GM18505 (cell line): Measurements from ENCODE around the gene PARD3B.
"Not testable (repeated sequence)": the region's sequence is repeated elsewhere in the genome, so short reads cannot be mapped to it uniquely, and the experiment has no call there.

ENCODE experiments used
- ATAC-seq: cut with Tn5 transposase; IDR thresholded peaks from one replicate; pipeline ENCODE4 v1.9.1; 2021; ENCODE audit not compliant: unreplicated experiment
- POLR2A ChIP-seq: IDR thresholded peaks from 4 replicates; pipeline ENCODE4 v1.6.1; 2011; ENCODE audit warnings: borderline replicate concordance; ENCODE audit not compliant: insufficient read depth, insufficient read length; ENCODE audit errors: extremely low read depth

The PARD3B gene

GRCh38 chr2:205198140-205198525, 652.9 kb downstream of the PARD3B start:
- no peak for ATAC-seq
- no peak for TF ChIP-seq POLR2A

- no peak for ATAC-seq
- TF ChIP-seq POLR2A, result no peak
Observed at GRCh38 chr2:205199165-205199850, 654.0 kb downstream of the PARD3B start.

GRCh38 chr2:205210494-205210893, 665.2 kb downstream of the PARD3B start:
- no peak for ATAC-seq
- TF ChIP-seq POLR2A, result no peak

GRCh38 chr2:205212357-205212756, 667.1 kb downstream of the PARD3B start:
- ATAC-seq, result no peak
- no peak for TF ChIP-seq POLR2A

- TF ChIP-seq POLR2A, result no peak
- ATAC-seq, result no peak
Observed at GRCh38 chr2:205216092-205216491, 670.8 kb downstream of the PARD3B start.

GRCh38 chr2:205216580-205216979, 671.3 kb downstream of the PARD3B start:
- no peak for ATAC-seq
- no peak for TF ChIP-seq POLR2A

DNA sequence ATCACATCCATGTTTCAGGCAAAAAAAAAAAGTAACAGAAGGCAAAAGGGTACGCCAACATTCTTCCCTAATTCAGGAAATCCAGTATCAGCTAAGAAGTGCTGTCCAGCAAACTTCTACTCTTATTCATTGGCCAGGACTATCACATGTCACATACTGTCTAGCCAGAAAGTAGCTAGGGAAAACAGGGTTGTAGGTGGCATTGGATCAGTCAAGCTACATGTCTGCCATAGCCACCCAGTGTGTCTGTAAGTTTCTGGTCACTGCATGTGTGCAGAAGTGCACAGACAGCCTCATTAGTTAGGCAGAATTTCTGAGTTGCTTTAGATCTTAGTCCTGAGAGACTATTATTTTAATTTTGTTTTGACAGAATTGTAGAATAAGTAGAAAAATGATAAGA, 671.7 kb downstream of the PARD3B start:
- TF ChIP-seq POLR2A, result no peak
- ATAC-seq, result no peak

GRCh38 chr2:205218056-205218455, 672.8 kb downstream of the PARD3B start:
- no peak for ATAC-seq
- no peak for TF ChIP-seq POLR2A

GRCh38 chr2:205218816-205219215, 673.5 kb downstream of the PARD3B start:
- not testable (repeated sequence) for ATAC-seq

DNA sequence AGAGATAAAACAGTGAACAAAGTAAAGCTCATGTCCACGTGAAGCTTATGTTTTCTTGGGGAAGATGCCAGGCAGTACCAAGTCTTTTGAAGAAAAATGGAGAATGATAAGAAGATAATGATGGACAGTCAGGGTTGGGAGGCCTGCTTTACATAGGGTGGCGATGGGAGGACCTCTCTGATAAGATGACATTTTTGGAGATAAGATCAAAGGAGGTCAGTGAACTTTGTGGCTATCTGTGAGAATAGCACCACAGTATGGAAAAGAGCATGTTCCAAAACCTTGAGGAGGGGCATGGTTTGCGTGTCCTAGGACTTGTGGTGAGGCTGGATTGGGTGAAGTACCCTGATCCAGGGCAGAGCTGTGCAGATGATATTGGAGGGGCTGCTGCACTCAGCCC, 675.3 kb downstream of the PARD3B start:
- ATAC-seq, result no peak
- no peak for TF ChIP-seq POLR2A

DNA sequence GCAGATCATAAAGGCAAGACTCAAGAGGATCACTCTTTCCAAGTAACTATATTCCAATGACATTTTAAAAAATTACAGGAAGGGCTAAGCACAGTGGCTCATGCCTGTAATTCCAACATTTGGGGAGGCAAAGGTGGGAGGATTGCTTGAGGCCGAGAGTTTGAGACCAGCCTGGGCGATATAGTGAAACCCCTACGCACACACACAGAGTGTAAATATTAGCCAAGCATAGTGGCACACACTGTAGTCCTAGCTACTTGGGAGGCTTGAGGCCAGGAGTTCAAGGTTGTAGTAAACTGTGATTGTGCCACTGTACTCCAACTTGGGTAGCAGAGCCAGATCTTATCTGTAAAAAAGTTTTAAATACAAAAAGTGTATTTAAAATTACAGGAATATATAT, 686.8 kb downstream of the PARD3B start:
- no peak for ATAC-seq

GRCh38 chr2:205235434-205235833, 690.2 kb downstream of the PARD3B start:
- ATAC-seq, result no peak
- TF ChIP-seq POLR2A, result no peak

More for the DNA sequence above, 686.8 kb downstream of the PARD3B start:
- no peak for TF ChIP-seq POLR2A

GRCh38 chr2:205237524-205237923, 692.2 kb downstream of the PARD3B start:
- ATAC-seq, result no peak

DNA sequence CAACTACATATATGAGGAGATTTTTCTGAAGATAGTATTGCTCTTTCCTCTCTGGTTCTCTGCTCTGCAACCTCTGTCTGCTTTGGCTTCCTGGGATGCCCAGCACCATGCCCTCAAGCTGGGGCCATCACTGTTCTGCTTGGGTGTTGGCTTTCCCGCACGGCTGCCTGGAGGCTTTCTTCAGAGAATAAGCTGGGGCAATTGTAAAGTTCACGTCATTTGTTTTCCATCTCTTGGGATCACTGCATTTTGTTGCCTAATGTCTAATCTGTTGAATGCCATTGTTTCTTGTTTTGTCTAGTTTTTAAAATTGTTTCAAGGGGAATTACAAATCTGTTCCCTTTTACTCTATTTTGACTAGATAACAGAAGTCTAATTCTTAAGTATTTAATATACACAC, 699.7 kb downstream of the PARD3B start:
- no peak for TF ChIP-seq POLR2A
- ATAC-seq, result no peak

More at GRCh38 chr2:205237524-205237923, 692.2 kb downstream of the PARD3B start:
- no peak for TF ChIP-seq POLR2A

DNA sequence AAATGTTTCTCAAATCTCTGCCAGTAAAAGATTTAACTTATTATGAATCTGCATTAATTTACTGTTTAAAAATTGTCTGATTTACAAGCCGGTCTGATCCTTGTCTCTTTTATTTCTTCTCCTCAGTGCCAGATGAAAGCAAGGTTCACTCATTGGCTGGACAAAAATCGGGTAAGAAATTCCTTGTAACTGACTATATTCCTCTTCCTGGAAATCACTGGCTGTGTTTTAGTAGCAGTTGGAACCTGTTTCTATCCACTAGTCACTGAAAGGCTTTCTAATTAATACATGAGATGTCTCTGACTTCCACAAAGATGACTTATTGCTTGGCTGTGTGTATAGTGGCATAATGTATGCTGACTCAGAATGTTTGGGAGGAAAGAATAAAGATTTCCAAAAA, 700.4 kb downstream of the PARD3B start:
- no peak for ATAC-seq
- no peak for TF ChIP-seq POLR2A

DNA sequence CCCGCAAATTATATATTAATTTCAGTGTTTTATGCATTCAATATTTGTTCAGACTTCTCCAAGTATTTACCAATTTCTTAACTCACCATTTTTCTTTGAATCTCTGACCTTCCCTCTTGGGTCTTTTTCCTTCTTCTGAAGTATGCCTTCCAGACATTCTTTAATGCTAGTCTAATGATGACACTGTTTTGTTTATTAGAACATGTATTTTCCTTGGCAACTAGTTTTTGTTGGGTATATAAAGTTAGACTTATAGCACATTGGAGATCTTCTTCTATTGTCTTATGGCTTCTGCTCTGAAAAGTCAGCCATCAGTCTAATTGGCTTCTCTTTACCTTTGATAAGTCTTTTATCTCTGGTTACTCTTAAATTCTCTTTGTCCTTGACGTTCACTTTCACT, 713.8 kb downstream of the PARD3B start:
- no peak for TF ChIP-seq POLR2A
- no peak for ATAC-seq

DNA sequence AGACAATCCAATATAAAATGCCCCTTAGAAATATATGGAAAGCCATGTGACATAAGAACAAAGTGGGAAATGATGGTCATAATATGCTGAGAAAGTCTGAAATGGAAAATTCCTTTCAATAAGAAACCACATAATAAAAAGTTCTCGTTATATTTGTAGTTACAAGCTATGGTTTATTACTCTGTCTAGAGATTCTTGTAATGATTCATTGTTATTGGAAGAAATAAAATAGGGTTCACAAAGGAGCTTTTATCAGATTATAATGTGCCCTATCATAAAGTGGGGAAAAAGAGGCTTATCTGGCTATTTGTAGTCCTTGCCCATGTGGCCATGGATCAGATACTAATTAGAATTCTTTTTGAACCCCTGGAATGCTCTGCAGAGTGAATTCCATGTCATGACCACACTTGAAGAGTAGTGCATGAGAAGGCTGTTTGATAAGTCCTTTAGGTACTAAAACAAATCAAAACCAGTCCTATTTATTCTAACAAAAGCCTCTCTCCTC, 716.3 kb downstream of the PARD3B start:
- no peak for ATAC-seq
- no peak for TF ChIP-seq POLR2A
